Activated CD4-positive, alpha-beta T cell treated with anti-CD3 and anti-CD28 coated beads, Interleukin-2, amount 10 ng/mL, durations not matched to agents 24 days and 14 days (primary cell): ENCODE data around the gene ZNF512. TPM values are rescaled to one million over a fixed set of nuclear protein-coding genes. Genes with fewer than 3 reads are reported as not detected.

ENCODE experiments used
- DNase-seq: peaks from one replicate; pipeline ENCODE4 v3.0.0; 2022
- H3K27ac Mint-ChIP-seq: one replicate; pipeline ENCODE4 v1.8.0; 2022; ENCODE audit warnings: mild to moderate bottlenecking, mixed read lengths
- H3K27me3 Mint-ChIP-seq: one replicate; pipeline ENCODE4 v1.8.0; 2022; ENCODE audit warnings: mixed read lengths
- H3K36me3 Mint-ChIP-seq: one replicate; pipeline ENCODE4 v1.8.0; 2022; ENCODE audit warnings: low read depth, mild to moderate bottlenecking, mixed read lengths
- H3K4me1 Mint-ChIP-seq: one replicate; pipeline ENCODE4 v1.8.0; 2021; ENCODE audit warnings: mixed read lengths
- H3K4me3 Mint-ChIP-seq: one replicate; pipeline ENCODE4 v1.8.0; 2022; ENCODE audit warnings: mild to moderate bottlenecking, moderate library complexity, mixed read lengths
- H3K9me3 Mint-ChIP-seq: one replicate; pipeline ENCODE4 v1.8.0; 2021; ENCODE audit warnings: mixed read lengths
- intact Hi-C: fragments of 100-400 bp; cut with micrococcal nuclease; formaldehyde crosslinking; loops from one replicate; pipeline ENCODE4 v1.15.1; 2023
- total RNA-seq: library from RNA; stranded (reverse); gene quantifications from 2 replicates; pipeline ENCODE4 v1.2.3, GENCODE V29; 2022

ZNF512 gene
- total RNA-seq, 1 donor from 2014 or later: 29.0 TPM

- intact Hi-C loops: loop anchor here (5.0 to 10.0 kb wide), 4 partner anchors 77 to 289 kb away; partner anchors contain the start of genes EIF2B4, FNDC4, GCKR and PPM1G
- H3K27ac Mint-ChIP-seq: peak overlapping the region; percentile 19
- no peaks in the 10 kb centered on the region for H3K27me3 Mint-ChIP-seq
- H3K4me1 Mint-ChIP-seq: peaks cover 38% of the 10 kb centered on the region
- DNase-seq: no peak
- H3K4me3 Mint-ChIP-seq: peak overlapping the region; percentile 47
- H3K36me3 Mint-ChIP-seq: peaks cover 39% of the 10 kb centered on the region
- H3K9me3 Mint-ChIP-seq: no peaks in the 10 kb centered on the region
These were observed 78.5 kb downstream of the ZNF512 start for GRCh38 chr2:27661371-27661770.

- Mint-ChIP-seq H3K27me3 (no peaks in the 10 kb centered on the region), H3K9me3 (no peaks in the 10 kb centered on the region), H3K4me3 (peak within 1 kb of the TSS; percentile 98), H3K4me1 (peaks cover 38% of the 10 kb centered on the region), H3K27ac (peak within 1 kb of the TSS; percentile 99), H3K36me3 (peaks cover 43% of the 10 kb centered on the region)
- intact Hi-C loops: loop anchor here (2.0 to 10.0 kb wide), 7 partner anchors 19 to 291 kb away; partner anchors contain the start of genes CCDC121, EIF2B4, FNDC4 and GCKR
- DNase-seq: peak; percentile 93
These were observed 80.7 kb downstream of the ZNF512 start, which contains the start of the genes SLC4A1AP and SUPT7L for GRCh38 chr2:27663285-27664153. TSS of gene SLC4A1AP (plus strand) at chr2:27663889. CDS start at chr2:27663915, 26 bp downstream. TSS of gene SUPT7L (minus strand) at chr2:27663614. CDS start at chr2:27662192, 1,422 bp downstream.

GRCh38 chr2:27664154-27664574, 81.3 kb downstream of the ZNF512 start:
- Mint-ChIP-seq H3K4me3 (peak overlapping the region; percentile 98), H3K4me1 (peaks cover 36% of the 10 kb centered on the region), H3K9me3 (no peaks in the 10 kb centered on the region), H3K27me3 (no peaks in the 10 kb centered on the region), H3K27ac (peak overlapping the region; percentile 99), H3K36me3 (peaks cover 46% of the 10 kb centered on the region)
- no peak for DNase-seq
- intact Hi-C loops: loop anchor here (5.0 to 10.0 kb wide), 4 partner anchors 79 to 292 kb away; partner anchors contain the start of genes EIF2B4, FNDC4, GCKR and PPM1G

- peaks cover 31% of the 10 kb centered on the region for H3K4me1 Mint-ChIP-seq
- DNase-seq: no peak
- intact Hi-C loops: loop anchor here (5.0 to 10.0 kb wide), 4 partner anchors 80 to 292 kb away; partner anchors contain the start of genes EIF2B4, FNDC4, GCKR and PPM1G
- peak overlapping the region; percentile 98 for H3K4me3 Mint-ChIP-seq
- no peaks in the 10 kb centered on the region for H3K9me3 Mint-ChIP-seq
- H3K36me3 Mint-ChIP-seq: peaks cover 44% of the 10 kb centered on the region
- H3K27ac Mint-ChIP-seq: peak overlapping the region; percentile 75
- no peaks in the 10 kb centered on the region for H3K27me3 Mint-ChIP-seq
These were observed 82.0 kb downstream of the ZNF512 start for GRCh38 chr2:27664622-27665363.

DNA sequence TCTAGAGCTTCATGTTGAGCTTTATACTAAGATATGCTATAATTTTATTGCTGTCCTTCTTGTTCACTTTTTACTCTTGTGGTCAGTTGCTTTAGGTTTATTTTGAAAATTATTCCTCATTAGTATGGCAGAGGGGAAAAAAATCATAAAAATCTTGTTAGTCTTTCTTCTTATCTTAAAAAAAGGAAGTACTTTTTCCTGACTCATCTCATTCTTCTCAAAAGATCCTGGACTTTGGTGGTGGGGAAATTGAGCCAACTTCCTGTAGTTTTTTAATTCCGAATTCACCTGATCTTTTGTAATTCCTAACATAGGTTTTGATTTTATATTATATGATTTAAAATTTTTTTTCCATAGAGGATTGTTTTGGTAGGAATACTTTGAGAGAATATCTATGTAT, 84.6 kb downstream of the ZNF512 start:
- Mint-ChIP-seq H3K4me1 (peaks cover 26% of the 10 kb centered on the region), H3K9me3 (no peaks in the 10 kb centered on the region), H3K36me3 (peaks cover 40% of the 10 kb centered on the region), H3K27me3 (no peaks in the 10 kb centered on the region), H3K4me3 (no peak overlapping the region), H3K27ac (no peak overlapping the region)
- intact Hi-C loops: loop anchor here (10.0 kb wide), 3 partner anchors 83 to 263 kb away; partner anchors contain the start of genes FNDC4, GCKR, PPM1G and ZNF512
- DNase-seq: no peak

DNA sequence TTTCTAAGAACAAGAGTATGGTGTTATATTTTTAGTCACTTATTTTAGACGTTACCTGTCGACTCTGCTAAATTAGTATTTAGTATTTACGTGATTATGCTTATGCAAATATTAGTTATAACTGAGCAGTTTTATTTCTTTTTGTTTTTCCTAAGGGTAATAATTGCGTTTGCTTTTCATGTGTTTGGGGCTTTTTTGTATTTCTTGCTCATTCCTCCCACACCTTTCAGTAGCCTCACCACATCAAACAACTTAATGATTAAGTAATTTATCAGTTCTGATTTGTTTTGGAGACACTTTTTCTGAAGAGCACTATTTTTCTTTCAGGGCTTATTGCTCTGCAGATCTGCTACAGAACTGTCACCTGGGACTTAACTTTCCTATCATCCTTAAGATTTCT, 88.4 kb downstream of the ZNF512 start:
- Mint-ChIP-seq H3K27ac (no peak overlapping the region), H3K4me1 (peaks cover 12% of the 10 kb centered on the region), H3K9me3 (no peaks in the 10 kb centered on the region), H3K27me3 (no peaks in the 10 kb centered on the region), H3K36me3 (peaks cover 58% of the 10 kb centered on the region), H3K4me3 (no peak overlapping the region)
- no peak for DNase-seq
- intact Hi-C loops: no loop called here

Other genes with a start within 250 kb of the ZNF512 start
- gene GTF3C2, start 226.3 kb upstream of the ZNF512 start, total RNA-seq: 80.1 and 83.8 TPM in 2 replicates
- 51.2 and 52.0 TPM in 2 replicates for gene EIF2B4, start 212.7 kb upstream of the ZNF512 start, total RNA-seq
- gene SNX17, start 212.4 kb upstream of the ZNF512 start, total RNA-seq: 120 and 128 TPM in 2 replicates
- gene ZNF513, start 202.3 kb upstream of the ZNF512 start, total RNA-seq: 11.1 and 13.5 TPM in 2 replicates
- 165 and 167 TPM in 2 replicates for gene PPM1G, start 173.5 kb upstream of the ZNF512 start, total RNA-seq
- gene NRBP1, start 154.4 kb upstream of the ZNF512 start, total RNA-seq: 93.9 and 94.7 TPM in 2 replicates
- gene KRTCAP3, start 140.7 kb upstream of the ZNF512 start, total RNA-seq: 4.6 and 5.2 TPM in 2 replicates
- gene IFT172, start 93.3 kb upstream of the ZNF512 start, total RNA-seq: 12.4 and 12.9 TPM in 2 replicates
- gene FNDC4, start 87.8 kb upstream of the ZNF512 start, total RNA-seq: not detected in 2 replicates
- not detected in 2 replicates for gene GCKR, start 86.2 kb upstream of the ZNF512 start, total RNA-seq
- 0.54 and 0.63 TPM in 2 replicates for gene CCDC121, start 46.0 kb downstream of the ZNF512 start, total RNA-seq
- gene GPN1, start 46.0 kb downstream of the ZNF512 start, total RNA-seq: 51.0 and 55.4 TPM in 2 replicates
- 33.3 and 34.5 TPM in 2 replicates for gene SUPT7L, start 80.6 kb downstream of the ZNF512 start, total RNA-seq
- 27.1 and 28.7 TPM in 2 replicates for gene SLC4A1AP, start 80.8 kb downstream of the ZNF512 start, total RNA-seq
- 59.0 and 59.6 TPM in 2 replicates for gene MRPL33, start 188.7 kb downstream of the ZNF512 start, total RNA-seq